Esophagus squamous epithelium (tissue), 5 donors: ENCODE data around the gene LENG9. TPM values are rescaled to one million over a fixed set of nuclear protein-coding genes. Genes with fewer than 3 reads are reported as not detected.

Experiments used
- DNase-seq: peaks from one replicate; lab custom pipeline; 2025; lab: John Stamatoyannopoulos, UW
- H3K27ac ChIP-seq, 4 donors: fragments of 200-600 bp; sonication (generic); one replicate each; pipeline ENCODE4 v1.5.1; 2016 to 2019; ENCODE audit warnings: mild to moderate bottlenecking in 1 of 4
- H3K27me3 ChIP-seq, 4 donors: fragments of 200-600 bp; sonication (generic); 1 replicate in 3 of 4; 2 replicates in 1 of 4; pipeline versions ENCODE4 v1.5.1 to v1.6.0; 2017 to 2021; ENCODE audit warnings: antibody characterized with exemption in 1 of 4
- H3K36me3 ChIP-seq, 3 donors: fragments of 200-600 bp; sonication (generic); one replicate each; pipeline ENCODE4 v1.5.1; 2016 to 2019
- H3K4me1 ChIP-seq, 3 donors: fragments of 200-600 bp; sonication (generic); one replicate each; pipeline ENCODE4 v1.5.1; 2017 to 2019
- H3K4me3 ChIP-seq, 4 donors: fragments of 200-600 bp; sonication (generic); 1 replicate in 3 of 4; 2 replicates in 1 of 4; pipeline ENCODE4 v1.5.1; 2016 to 2019; ENCODE audit warnings: mild to moderate bottlenecking in 2 of 4, moderate library complexity in 1 of 4
- H3K9me3 ChIP-seq, 3 donors: fragments of 200-600 bp; sonication (generic); one replicate each; pipeline ENCODE4 v1.5.1; 2016 to 2019
- CTCF ChIP-seq, 6 experiments: fragments of 450-650 bp in 4 of 6; fragments of 200-600 bp in 2 of 6; sonication (generic) in 2 of 6; IDR thresholded peaks; one replicate each; pipeline ENCODE4 v1.5.1; 2016 to 2019; ENCODE audit warnings: antibody characterized with exemption in 6 of 6, mild to moderate bottlenecking in 4 of 6, moderate library complexity in 4 of 6
- POLR2A ChIP-seq, 4 donors: fragments of 450-650 bp; IDR thresholded peaks; one replicate each; pipeline ENCODE4 v1.6.1; 2017; ENCODE audit warnings: antibody characterized with exemption in 4 of 4, mild to moderate bottlenecking in 4 of 4, moderate library complexity in 3 of 4
- WGBS, 2 donors: methylation state at CpG; one replicate each; pipeline ENCODE4 v1.1.5; 2018; 5-methylcytosine and 5-hydroxymethylcytosine counted together
- intact Hi-C: fragments of 100-400 bp; cut with DNase I; formaldehyde crosslinking; loops from one replicate; pipeline ENCODE4 v1.15.0; 2022
- total RNA-seq, 4 donors: library from RNA; depleted of rRNA; stranded (reverse); fragments of >200 nt; gene quantifications; one replicate each; pipeline ENCODE4 v1.1.0, GENCODE V29; 2016
- donor health status: DM: yes; HTN: yes; CAD: no.

The LENG9 gene
- total RNA-seq, 4 donors from 2014 or later = 8.1 to 13.1 (median 10.1) TPM

GRCh38 chr19:54460230-54461005 is 3.2 kb downstream of the LENG9 start:
- peaks cover 14 to 63% (median 27%) of the 10 kb centered on the region in 3 donors for H3K4me1 ChIP-seq
- no peaks in the 10 kb centered on the region for H3K27me3 ChIP-seq
- 100% methylated on average over 3 of the region's 39 CpGs; no CpG with 5 or more reads in 1 of the 2 donors for WGBS, 2 donors
- no peak for DNase-seq
- intact Hi-C loops = no loop called here
- no peaks in the 10 kb centered on the region for H3K9me3 ChIP-seq
- peak overlapping the region in 2 of 4 donors; percentile 9 to 65 for H3K27ac ChIP-seq
- no peak for TF ChIP-seq CTCF (IDR thresholded peaks at IDR 0.05)
- TF ChIP-seq POLR2A (IDR thresholded peaks at IDR 0.05) = no peak
- H3K4me3 ChIP-seq = no peak overlapping the region
- peaks cover 46 to 69% (median 55%) of the 10 kb centered on the region in 3 donors for H3K36me3 ChIP-seq

- Histone ChIP-seq H3K36me3 (peaks cover 55 to 78% (median 64%) of the 10 kb centered on the region in 3 donors), H3K4me3 (no peak overlapping the region), H3K27me3 (no peaks in the 10 kb centered on the region), H3K4me1 (peaks cover 14 to 56% (median 27%) of the 10 kb centered on the region in 3 donors), H3K27ac (peak overlapping the region in 1 of 4 donors; percentile 9), H3K9me3 (no peaks in the 10 kb centered on the region)
- WGBS, 2 donors = 67% methylated on average over 5 to 10 of the region's 16 CpGs
- TF ChIP-seq POLR2A (IDR thresholded peaks at IDR 0.05) = no peak
- no peak for TF ChIP-seq CTCF (IDR thresholded peaks at IDR 0.05)
- intact Hi-C loops = no loop called here
- DNase-seq = no peak
These were observed 4.0 kb downstream of the LENG9 start for GRCh38 chr19:54459282-54460229.

- no peak for DNase-seq
- no peaks in the 10 kb centered on the region for H3K9me3 ChIP-seq
- no peak for TF ChIP-seq CTCF (IDR thresholded peaks at IDR 0.05)
- no peak for TF ChIP-seq POLR2A (IDR thresholded peaks at IDR 0.05)
- H3K27me3 ChIP-seq = no peaks in the 10 kb centered on the region
- H3K36me3 ChIP-seq = peaks cover 62 to 86% (median 71%) of the 10 kb centered on the region in 3 donors
- WGBS, 2 donors = 80 to 91% methylated on average over 1 to 3 of the region's 11 CpGs
- no peak overlapping the region for H3K27ac ChIP-seq
- H3K4me1 ChIP-seq = peaks cover 14 to 55% (median 23%) of the 10 kb centered on the region in 3 donors
- H3K4me3 ChIP-seq = no peak overlapping the region
- intact Hi-C loops = no loop called here
These were observed 4.8 kb downstream of the LENG9 start for GRCh38 chr19:54458648-54459281.

- 90 to 93% methylated on average over 23 to 33 of the region's 42 CpGs for WGBS, 2 donors
- H3K36me3 ChIP-seq = peaks cover 69 to 93% (median 78%) of the 10 kb centered on the region in 3 donors
These were observed 5.6 kb downstream of the LENG9 start for GRCh38 chr19:54457773-54458647.

More at GRCh38 chr19:54457773-54458647, 5.6 kb downstream of the LENG9 start:
- no peak for TF ChIP-seq CTCF (IDR thresholded peaks at IDR 0.05)
- no peak for TF ChIP-seq POLR2A (IDR thresholded peaks at IDR 0.05)
- DNase-seq = no peak
- Histone ChIP-seq H3K27ac (peak overlapping the region in 1 of 4 donors; percentile 14), H3K27me3 (no peaks in the 10 kb centered on the region), H3K4me3 (no peak overlapping the region), H3K9me3 (no peaks in the 10 kb centered on the region), H3K4me1 (peaks cover 14 to 54% (median 23%) of the 10 kb centered on the region in 3 donors)
- intact Hi-C loops = no loop called here
